ENCODE data around the gene SPTBN4.

DNA sequence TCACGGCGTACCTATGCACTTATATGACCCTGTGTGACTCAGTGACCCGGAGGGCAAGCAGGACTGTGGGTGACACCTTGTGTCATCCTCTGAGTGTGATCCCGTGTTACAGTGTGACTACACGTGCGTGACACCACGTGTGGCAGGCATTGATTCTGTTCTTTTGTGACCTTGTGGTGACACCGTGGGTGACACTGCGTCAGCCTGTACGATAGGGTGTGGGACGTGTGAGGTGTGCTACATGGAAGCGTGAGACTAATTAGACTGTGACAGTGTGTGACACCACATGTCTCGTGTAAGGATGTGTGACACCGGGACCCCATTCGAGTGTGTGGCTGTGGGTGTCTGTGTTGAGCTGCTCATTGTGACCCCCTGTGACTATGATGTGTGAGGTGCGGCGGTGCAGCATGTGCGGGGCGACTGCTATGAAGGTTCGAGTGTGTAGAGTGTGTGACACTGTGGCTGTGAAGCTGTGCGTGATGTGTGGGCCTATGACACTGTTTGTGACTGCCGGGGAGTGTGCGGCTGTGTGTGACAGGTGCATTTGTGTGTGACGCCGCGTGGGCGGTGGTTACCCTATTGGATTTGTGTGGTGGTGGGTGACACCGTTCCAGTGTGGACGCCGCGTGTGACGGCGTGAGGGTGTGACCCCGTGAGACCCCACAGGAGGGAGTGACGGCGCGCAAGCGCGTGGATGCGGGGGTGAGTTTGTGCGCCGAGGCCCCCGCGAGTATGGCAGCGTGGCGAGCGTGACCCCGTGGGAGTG, 399 bp upstream of the SPTBN4 start:
- no peak for TF ChIP-seq EZH2 (IDR thresholded peaks at IDR 0.05; ENCODE audit: low read depth)
- TF ChIP-seq, protein P1, sequence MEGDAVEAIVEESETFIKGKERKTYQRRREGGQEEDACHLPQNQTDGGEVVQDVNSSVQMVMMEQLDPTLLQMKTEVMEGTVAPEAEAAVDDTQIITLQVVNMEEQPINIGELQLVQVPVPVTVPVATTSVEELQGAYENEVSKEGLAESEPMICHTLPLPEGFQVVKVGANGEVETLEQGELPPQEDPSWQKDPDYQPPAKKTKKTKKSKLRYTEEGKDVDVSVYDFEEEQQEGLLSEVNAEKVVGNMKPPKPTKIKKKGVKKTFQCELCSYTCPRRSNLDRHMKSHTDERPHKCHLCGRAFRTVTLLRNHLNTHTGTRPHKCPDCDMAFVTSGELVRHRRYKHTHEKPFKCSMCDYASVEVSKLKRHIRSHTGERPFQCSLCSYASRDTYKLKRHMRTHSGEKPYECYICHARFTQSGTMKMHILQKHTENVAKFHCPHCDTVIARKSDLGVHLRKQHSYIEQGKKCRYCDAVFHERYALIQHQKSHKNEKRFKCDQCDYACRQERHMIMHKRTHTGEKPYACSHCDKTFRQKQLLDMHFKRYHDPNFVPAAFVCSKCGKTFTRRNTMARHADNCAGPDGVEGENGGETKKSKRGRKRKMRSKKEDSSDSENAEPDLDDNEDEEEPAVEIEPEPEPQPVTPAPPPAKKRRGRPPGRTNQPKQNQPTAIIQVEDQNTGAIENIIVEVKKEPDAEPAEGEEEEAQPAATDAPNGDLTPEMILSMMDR (conservative IDR thresholded peaks at IDR 0.05), result no peak

Data from PC-9 (cell line).